Measurements from ENCODE around the gene PCYT2. TPM values are rescaled to one million over a fixed set of nuclear protein-coding genes. Genes with fewer than 3 reads are reported as not detected.
A peak's percentile ranks its signal among the peaks of the same experiment; 100 is the strongest.

The PCYT2 gene
- total RNA-seq, 1 donor from 2014 or later = 44.1 TPM

- TF ChIP-seq, protein P1, sequence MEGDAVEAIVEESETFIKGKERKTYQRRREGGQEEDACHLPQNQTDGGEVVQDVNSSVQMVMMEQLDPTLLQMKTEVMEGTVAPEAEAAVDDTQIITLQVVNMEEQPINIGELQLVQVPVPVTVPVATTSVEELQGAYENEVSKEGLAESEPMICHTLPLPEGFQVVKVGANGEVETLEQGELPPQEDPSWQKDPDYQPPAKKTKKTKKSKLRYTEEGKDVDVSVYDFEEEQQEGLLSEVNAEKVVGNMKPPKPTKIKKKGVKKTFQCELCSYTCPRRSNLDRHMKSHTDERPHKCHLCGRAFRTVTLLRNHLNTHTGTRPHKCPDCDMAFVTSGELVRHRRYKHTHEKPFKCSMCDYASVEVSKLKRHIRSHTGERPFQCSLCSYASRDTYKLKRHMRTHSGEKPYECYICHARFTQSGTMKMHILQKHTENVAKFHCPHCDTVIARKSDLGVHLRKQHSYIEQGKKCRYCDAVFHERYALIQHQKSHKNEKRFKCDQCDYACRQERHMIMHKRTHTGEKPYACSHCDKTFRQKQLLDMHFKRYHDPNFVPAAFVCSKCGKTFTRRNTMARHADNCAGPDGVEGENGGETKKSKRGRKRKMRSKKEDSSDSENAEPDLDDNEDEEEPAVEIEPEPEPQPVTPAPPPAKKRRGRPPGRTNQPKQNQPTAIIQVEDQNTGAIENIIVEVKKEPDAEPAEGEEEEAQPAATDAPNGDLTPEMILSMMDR (IDR thresholded peaks at IDR 0.05) = no peak
- no peaks in the 10 kb centered on the region for H3K27me3 Mint-ChIP-seq
- ATAC-seq (ENCODE audit: low read depth) (peak; percentile 32), DNase-seq (peak; percentile 48)
- peak overlapping the region; percentile 85 for H3K27ac Mint-ChIP-seq
- no peaks in the 10 kb centered on the region for H3K9me3 Mint-ChIP-seq
- H3K36me3 Mint-ChIP-seq (ENCODE audit: low read depth) = peaks cover 28% of the 10 kb centered on the region
- ChIA-PET CTCF (interaction anchor here (1.1 to 1.8 kb wide), 5 partner anchors 47 to 234 kb away, joined by 3 to 10 read pairs (median 4); partner anchors contain the start of genes MAFG and NPLOC4), POLR2A (interaction anchor here (0.5 to 5.7 kb wide), 20 partner anchors 10 to 552 kb away, joined by 3 to 77 read pairs (median 6); partner anchors contain the start of genes ARL16, DCXR, FAAP100 and HGS)
- intact Hi-C loops (cut with micrococcal nuclease) = loop anchor here (2.0 to 5.0 kb wide), 2 partner anchors 48 to 152 kb away; partner anchors contain the start of genes CENPX, LRRC45 and SIRT7
- peaks cover 39% of the 10 kb centered on the region for H3K4me1 Mint-ChIP-seq
- H3K4me3 Mint-ChIP-seq = peak overlapping the region; percentile 86
These were observed 40.8 kb downstream of the PCYT2 start for GRCh38 chr17:81870131-81870980.

DNA sequence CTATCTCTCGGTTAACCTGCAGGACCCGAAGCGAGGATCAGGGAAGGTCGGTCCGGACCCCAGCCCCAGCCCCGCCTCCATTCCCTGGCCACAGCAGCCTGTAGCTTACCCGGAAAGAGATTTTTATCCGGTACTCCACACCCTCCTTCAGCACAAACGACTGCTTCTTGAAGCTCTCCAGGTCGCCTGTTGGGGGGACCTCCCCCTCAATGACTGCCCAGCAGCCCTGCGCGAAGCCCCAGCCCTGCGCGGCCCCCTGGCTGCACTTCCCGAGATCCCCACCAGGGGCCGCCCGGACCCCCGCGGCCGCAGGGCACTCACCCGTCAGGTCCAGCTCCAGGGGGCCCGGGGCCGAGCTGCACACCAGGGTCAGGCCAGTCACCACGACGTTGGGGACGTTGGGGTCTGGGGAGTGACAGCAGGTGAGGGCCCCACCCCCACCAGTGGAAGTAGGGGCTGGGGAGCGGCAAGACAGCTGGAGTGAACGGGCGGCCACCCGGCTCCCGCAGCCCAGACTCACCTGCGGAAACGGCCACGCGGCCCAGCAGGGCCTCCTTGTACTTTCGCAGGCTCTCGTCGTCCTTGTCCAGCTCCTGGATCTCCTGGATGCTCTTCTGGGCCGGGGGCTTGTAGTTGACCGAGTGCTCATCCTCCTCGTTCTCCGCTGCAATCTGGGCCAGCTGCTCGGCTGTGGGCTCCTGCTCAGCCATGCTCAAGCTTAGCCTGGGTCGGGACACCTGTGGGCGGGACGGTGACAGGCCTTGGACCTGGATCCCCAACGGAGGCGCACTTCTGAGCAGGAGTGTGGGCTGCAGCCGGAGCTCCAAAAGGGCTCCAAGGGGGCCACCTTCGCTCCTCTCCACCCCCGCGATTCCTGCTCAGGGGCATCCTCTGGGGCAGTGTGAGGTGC lies 41.7 kb downstream of the PCYT2 start:
- ChIA-PET CTCF (interaction anchor here (0.6 to 1.8 kb wide), 8 partner anchors 24 to 233 kb away, joined by 3 to 10 read pairs (median 4); partner anchors contain the start of genes MAFG, MCRIP1 and NPLOC4), POLR2A (interaction anchor here (0.6 to 5.7 kb wide), 18 partner anchors 9 to 594 kb away, joined by 3 to 77 read pairs (median 6); partner anchors contain the start of genes ANAPC11, ARL16, DCXR and HGS)
- TF ChIP-seq, protein P1 (IDR thresholded peaks at IDR 0.05) = peak; percentile 84
- Mint-ChIP-seq H3K4me3 (peak overlapping the region; percentile 86), H3K36me3 (ENCODE audit: low read depth) (peaks cover 28% of the 10 kb centered on the region), H3K27ac (peak overlapping the region; percentile 85), H3K27me3 (no peaks in the 10 kb centered on the region), H3K4me1 (peaks cover 39% of the 10 kb centered on the region), H3K9me3 (no peaks in the 10 kb centered on the region)
- peak; percentile 63 for DNase-seq
- intact Hi-C loops (cut with micrococcal nuclease) = loop anchor here (2.0 to 10.0 kb wide), 3 partner anchors 49 to 355 kb away; partner anchors contain the start of genes ACTG1, CENPX, LRRC45 and SIRT7
- ATAC-seq (ENCODE audit: low read depth) = peak; percentile 22

DNA sequence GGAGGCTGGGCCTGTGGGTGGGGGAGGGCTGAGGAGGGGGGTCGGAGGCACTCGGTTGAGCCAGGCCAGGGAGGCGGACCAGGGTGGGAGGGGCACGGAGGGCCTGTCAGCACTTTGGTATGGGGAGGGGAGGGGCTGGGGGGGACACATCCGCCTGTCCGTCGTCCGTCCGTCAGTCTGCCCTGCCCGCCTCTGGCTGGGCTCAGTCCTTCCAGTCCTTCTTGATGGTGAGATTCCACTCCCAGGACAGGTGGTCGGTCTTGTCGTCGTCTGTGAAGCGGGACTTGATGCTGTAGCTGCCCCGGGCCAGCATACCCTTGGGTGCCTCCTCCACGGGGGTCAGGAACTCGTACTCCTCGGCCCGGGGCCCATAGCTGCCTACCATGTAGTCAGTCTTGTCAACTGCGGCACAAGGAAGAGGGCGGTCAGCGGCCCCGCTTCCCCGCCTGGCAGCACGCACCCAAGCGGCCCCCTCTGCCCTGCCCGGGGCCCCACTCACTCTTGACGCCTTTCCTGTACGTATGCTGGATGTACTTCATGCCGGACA lies 42.5 kb downstream of the PCYT2 start:
- Mint-ChIP-seq H3K27me3 (no peaks in the 10 kb centered on the region), H3K27ac (no peak overlapping the region), H3K9me3 (no peaks in the 10 kb centered on the region), H3K4me1 (peaks cover 36% of the 10 kb centered on the region), H3K4me3 (no peak overlapping the region), H3K36me3 (ENCODE audit: low read depth) (peaks cover 29% of the 10 kb centered on the region)
- TF ChIP-seq, protein P1 (IDR thresholded peaks at IDR 0.05) = no peak
- DNase-seq (no peak), ATAC-seq (ENCODE audit: low read depth) (no peak)
- CTCF ChIA-PET = interaction anchor here (0.6 to 1.8 kb wide), 7 partner anchors 25 to 134 kb away, joined by 3 to 10 read pairs (median 4); partner anchors contain the start of genes MAFG and MCRIP1
- intact Hi-C loops (cut with micrococcal nuclease) = loop anchor here (10.0 kb wide), 1 partner anchor 354 kb away; the partner anchor contains the start of gene ACTG1
- POLR2A ChIA-PET = interaction anchor here (0.6 to 5.7 kb wide), 9 partner anchors 8 to 593 kb away, joined by 3 to 77 read pairs (median 9); partner anchors contain the start of genes ANAPC11, DCXR, MAFG and MRPL12

- intact Hi-C loops (cut with micrococcal nuclease) = loop anchor here (10.0 kb wide), 1 partner anchor 353 kb away; the partner anchor contains the start of gene ACTG1
- Mint-ChIP-seq H3K27me3 (no peaks in the 10 kb centered on the region), H3K9me3 (no peaks in the 10 kb centered on the region), H3K4me1 (peaks cover 31% of the 10 kb centered on the region), H3K4me3 (no peak overlapping the region), H3K27ac (no peak overlapping the region), H3K36me3 (ENCODE audit: low read depth) (peaks cover 34% of the 10 kb centered on the region)
- ChIA-PET CTCF (interaction anchor here (1.5 kb wide), 1 partner anchor 26 kb away, joined by 4 read pairs; no protein-coding TSS in a partner anchor), POLR2A (interaction anchor here (5.7 kb wide), 1 partner anchor 8 kb away, joined by 77 read pairs; the partner anchor contains the start of gene P4HB)
- ATAC-seq (ENCODE audit: low read depth) (no peak), DNase-seq (no peak)
- TF ChIP-seq, protein P1 (IDR thresholded peaks at IDR 0.05) = no peak
These were observed 43.1 kb downstream of the PCYT2 start for GRCh38 chr17:81867991-81868673.

Data from activated B cell treated with CpG ODN at 0.5 μM for 24 hours (primary cell).